Heart right ventricle (tissue), 16 donors: Measurements from ENCODE around the gene MROH7. TPM values are rescaled to one million over a fixed set of nuclear protein-coding genes. Genes with fewer than 3 reads are reported as not detected.

ENCODE experiments used
- ATAC-seq, 8 donors: fragments of 200-7000 bp; cut with Tn5 transposase; one replicate each; pipeline ENCODE4 v1.9.1; 2020; ENCODE audit warnings: mild to moderate bottlenecking in 8 of 8, moderate library complexity in 8 of 8, moderate number of reproducible peaks in 1 of 8
- DNase-seq, 2 donors: peaks; one replicate each; pipeline ENCODE4 v3.0.0-alpha.2; 2020
- H3K27ac ChIP-seq, 10 donors: fragments of 200-600 bp; sonication (generic) in 2 of 10; one replicate each; pipeline versions ENCODE4 v1.5.0 to v1.8.0; 2020 to 2022; ENCODE audit warnings: mild to moderate bottlenecking in 3 of 10
- H3K27me3 ChIP-seq, 7 donors: fragments of 200-600 bp; one replicate each; pipeline ENCODE4 v1.8.0; 2021 to 2022; ENCODE audit warnings: mild to moderate bottlenecking in 2 of 7
- H3K36me3 ChIP-seq, 9 donors: fragments of 200-600 bp; sonication (generic) in 1 of 9; one replicate each; pipeline versions ENCODE4 v1.5.0 to v1.8.0; 2020 to 2022; ENCODE audit warnings: mild to moderate bottlenecking in 2 of 9
- H3K4me1 ChIP-seq, 9 donors: fragments of 200-600 bp; sonication (generic) in 1 of 9; one replicate each; pipeline versions ENCODE4 v1.5.0 to v1.8.0; 2020 to 2022; ENCODE audit warnings: mild to moderate bottlenecking in 4 of 9
- H3K4me3 ChIP-seq, 10 donors: fragments of 200-600 bp; sonication (generic) in 2 of 10; one replicate each; pipeline versions ENCODE4 v1.5.0 to v1.8.0; 2020 to 2022; ENCODE audit warnings: mild to moderate bottlenecking in 7 of 10, moderate library complexity in 2 of 10
- H3K9me3 ChIP-seq, 11 donors: fragments of 200-600 bp in 10 of 11; sonication (generic) in 2 of 11; one replicate each; pipeline versions ENCODE4 v1.5.0 to v1.8.0; 2013 to 2022; ENCODE audit warnings: mild to moderate bottlenecking in 2 of 11, control low read depth in 1 of 11, moderate library complexity in 1 of 11
- CTCF ChIP-seq, 9 donors: fragments of 200-600 bp; sonication (generic) in 2 of 9; IDR thresholded peaks; one replicate each; pipeline versions ENCODE4 v1.5.0 to v1.8.0; 2021 to 2022; ENCODE audit warnings: antibody characterized with exemption in 9 of 9, mild to moderate bottlenecking in 5 of 9, moderate library complexity in 1 of 9
- WGBS, 2 donors: extraction: QIAGEN DNeasy Blood & Tissue Kit; methylation state at CpG; one replicate each; pipeline ENCODE4 v1.1.7; 2013; ENCODE audit warnings: inconsistent platforms in 1 of 2; 5-methylcytosine and 5-hydroxymethylcytosine counted together
- intact Hi-C, 10 donors: fragments of 100-400 bp; cut with DNase I; formaldehyde crosslinking; loops; one replicate each; pipeline versions ENCODE4 v1.11.1 to v1.14.2; 2022
- polyA plus RNA-seq, 2 donors: library from polyadenylated mRNA; stranded (reverse); fragments of 200-250 nt; gene quantifications; one replicate each; pipeline ENCODE4 v1.2.3, GENCODE V29; 2013
- total RNA-seq, 10 donors: library from RNA; stranded (reverse); fragmentation: NEBNext Ultra II Directional in 3 of 10; extraction: Animal tissue kit (Norgen Biotek cat#: 25700) in 3 of 10; gene quantifications; one replicate each; pipeline versions ENCODE4 v1.2.1 to v1.2.4, GENCODE V29; 2021 to 2023
- donor health status: Arrhythmogenic right ventricular cardiomyopathy.
- donor health status: ischemic (EF 13 %, LVEDD 7.1; RV severe dilation, severe dysfunction).
- donor health status: healthy with polysubstance abuse.
- donor health status: DM: no; HTN: yes; CAD: no.
- donor health status: DM: no; HTN: no; CAD: no.
- donor health status: ischemic (EF 25% LVEDD 6.9; RV normal size, moderate dysfunction).
- donor health status: ischemic (EF 25% LVEDD 5.7; RV mildly dilated, moderate dysfunction).
- donor health status: healthy.
- donor health status: DM: yes; HTN: yes; CAD: no.
- donor health status: Ischemic cardiomyopathy.
- donor health status: ischemic (EF 35%, LVEDD 5.7; RV mildly dilated, moderate dysfunction).
- donor health status: nonischemic (EF 11% LVEDD 7.7; RV severe dilation, severe dysfunction).
- donor health status: DM: yes; HTN: yes; CAD: no.
- donor health status: PGD.
- donor health status: ischemic (EF 29% LVEDD 5.4; RV normal size, mild dysfunction).
- donor health status: nonischemic (EF 23%, LVEDD 6.1; RV moderate dilation, normal function).

MROH7 gene
- total and polyA plus RNA-seq, 12 donors, result 2.1 to 25.8 (median 12.8) TPM

- Histone ChIP-seq H3K4me1 (no peaks in the 10 kb centered on the region), H3K4me3 (no peak overlapping the region), H3K27ac (no peak overlapping the region), H3K36me3 (peaks cover 0 to 11% (median 0%) of the 10 kb centered on the region in 9 donors), H3K9me3 (peaks cover 0 to 8% (median 0%) of the 10 kb centered on the region in 11 donors), H3K27me3 (no peaks in the 10 kb centered on the region)
- intact Hi-C loops, result no loop called here
- ATAC-seq (no peak), DNase-seq (no peak)
- 94% methylated on average over 6 of the region's 6 CpGs for WGBS, 2 donors
- TF ChIP-seq CTCF (IDR thresholded peaks at IDR 0.05), result no peak
These were observed 24.7 kb downstream of the MROH7 start for GRCh38 chr1:54666333-54666732.

GRCh38 chr1:54667797-54668196, 26.2 kb downstream of the MROH7 start:
- no peak for ATAC-seq
- Histone ChIP-seq H3K9me3 (peaks cover 0 to 8% (median 0%) of the 10 kb centered on the region in 11 donors), H3K36me3 (peaks cover 0 to 11% (median 0%) of the 10 kb centered on the region in 9 donors), H3K4me1 (no peaks in the 10 kb centered on the region), H3K4me3 (no peak overlapping the region), H3K27ac (no peak overlapping the region), H3K27me3 (no peaks in the 10 kb centered on the region)
- TF ChIP-seq CTCF (IDR thresholded peaks at IDR 0.05), result no peak
- no peak for DNase-seq
- 80 to 82% methylated on average over 2 of the region's 2 CpGs for WGBS, 2 donors
- intact Hi-C loops, result no loop called here

- no peaks in the 10 kb centered on the region for H3K4me1 ChIP-seq
- no peaks in the 10 kb centered on the region for H3K27me3 ChIP-seq
- intact Hi-C loops, result no loop called here
- TF ChIP-seq CTCF (IDR thresholded peaks at IDR 0.05), result no peak
- peaks cover 0 to 8% (median 0%) of the 10 kb centered on the region in 11 donors for H3K9me3 ChIP-seq
- DNase-seq (no peak), ATAC-seq (no peak)
- 77 to 93% methylated on average over 2 of the region's 2 CpGs for WGBS, 2 donors
- H3K27ac ChIP-seq, result no peak overlapping the region
- H3K36me3 ChIP-seq, result peaks cover 0 to 14% (median 0%) of the 10 kb centered on the region in 9 donors
- H3K4me3 ChIP-seq, result no peak overlapping the region
These were observed 27.0 kb downstream of the MROH7 start for GRCh38 chr1:54668567-54668966.

GRCh38 chr1:54671985-54672608, 30.5 kb downstream of the MROH7 start:
- H3K9me3 ChIP-seq, result peaks cover 0 to 8% (median 0%) of the 10 kb centered on the region in 11 donors
- 52 to 62% methylated on average over 6 of the region's 6 CpGs for WGBS, 2 donors
- H3K36me3 ChIP-seq, result peaks cover 0 to 13% (median 0%) of the 10 kb centered on the region in 9 donors
- H3K4me3 ChIP-seq, result no peak overlapping the region
- no peaks in the 10 kb centered on the region for H3K4me1 ChIP-seq
- H3K27ac ChIP-seq, result no peak overlapping the region
- peak in 7 of 9 donors; percentile 46 to 80 (median 53) for TF ChIP-seq CTCF (IDR thresholded peaks at IDR 0.05)
- ATAC-seq (peak in 3 of 8 donors; percentile 12 to 51 (median 40)), DNase-seq (no peak)
- intact Hi-C loops, result loop anchor here in 6 of 10 donors (5.0 to 10.0 kb wide), 3 partner anchors 133 to 143 kb away; partner anchors contain the start of gene TTC22 (in 1 of the 6)
- H3K27me3 ChIP-seq, result no peaks in the 10 kb centered on the region
